ENCODE results near the gene TWSG1. TPM values are rescaled to one million over a fixed set of nuclear protein-coding genes. Genes with fewer than 3 reads are reported as not detected.

Gene TWSG1
- total RNA-seq, 2 donors from 2014 or later: 14.7 to 16.6 TPM

DNA sequence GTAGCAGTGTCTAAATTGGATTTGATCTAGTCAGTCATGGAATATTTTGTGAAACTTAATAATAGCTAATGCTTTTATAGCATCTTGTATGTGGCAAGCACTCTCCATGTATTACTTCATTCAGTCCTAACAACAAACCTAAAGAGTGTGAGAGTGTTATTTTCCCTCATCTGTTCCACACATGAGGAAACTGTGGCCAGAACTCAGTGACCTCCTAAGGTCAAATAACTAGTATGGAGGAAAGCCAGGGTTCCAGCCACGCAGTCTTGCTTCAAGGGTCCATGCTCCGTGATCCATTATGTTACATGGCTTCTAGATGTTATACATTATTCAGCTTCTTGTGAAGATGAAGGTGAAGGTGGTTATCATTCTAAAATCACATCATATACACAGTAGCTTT is 45.5 kb downstream of the TWSG1 start:
- H3K27me3 ChIP-seq: no peaks in the 10 kb centered on the region
- H3K27ac ChIP-seq: no peak overlapping the region
- TF ChIP-seq CTCF (IDR thresholded peaks at IDR 0.05): no peak
- H3K4me1 ChIP-seq: no peaks in the 10 kb centered on the region
- no peaks in the 10 kb centered on the region for H3K36me3 ChIP-seq
- DNase-seq (ENCODE audit: low spot score): no peak
- no peak overlapping the region for H3K4me3 ChIP-seq
- H3K9me3 ChIP-seq: no peaks in the 10 kb centered on the region

DNA sequence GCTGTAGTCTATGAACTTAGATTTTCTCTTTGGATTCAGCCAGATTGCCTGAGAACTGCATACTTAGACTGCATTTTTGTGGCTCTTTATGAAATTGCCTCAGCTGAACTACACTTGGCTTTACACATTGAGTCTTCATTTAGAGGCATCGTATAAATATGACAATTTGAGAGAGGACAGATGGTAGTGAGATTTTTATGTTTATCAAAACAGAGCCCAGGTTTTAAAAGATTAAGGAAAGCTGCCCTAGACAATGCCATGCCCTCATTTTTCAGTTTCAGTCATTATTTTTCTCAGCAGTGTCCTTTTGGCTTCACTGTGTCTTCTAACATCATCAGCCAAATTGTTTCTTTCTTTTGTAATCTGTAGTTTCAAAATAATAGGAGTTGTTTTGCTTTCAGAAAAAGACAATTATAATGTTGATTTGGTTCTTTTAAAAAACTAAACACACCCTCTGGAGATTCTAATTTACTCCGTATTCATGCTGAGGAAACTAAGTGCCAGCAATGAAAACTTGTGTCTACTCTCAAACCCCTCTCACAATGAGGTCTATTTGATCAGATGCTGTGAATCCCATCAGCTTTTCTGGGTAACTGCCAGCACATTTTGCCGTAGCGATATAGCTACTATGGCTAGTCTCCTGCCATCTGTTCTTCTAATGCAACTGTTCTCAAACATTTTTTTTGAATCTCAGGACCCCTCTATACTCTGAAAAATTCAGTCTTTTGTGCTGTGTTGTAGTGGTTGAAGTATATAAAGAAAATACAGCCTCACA is 46.2 kb downstream of the TWSG1 start:
- H3K4me3 ChIP-seq: no peak overlapping the region
- no peak overlapping the region for H3K27ac ChIP-seq
- DNase-seq (ENCODE audit: low spot score): no peak
- H3K9me3 ChIP-seq: no peaks in the 10 kb centered on the region
- TF ChIP-seq CTCF (IDR thresholded peaks at IDR 0.05): no peak
- H3K36me3 ChIP-seq: no peaks in the 10 kb centered on the region
- H3K27me3 ChIP-seq: no peaks in the 10 kb centered on the region
- H3K4me1 ChIP-seq: no peaks in the 10 kb centered on the region

DNA sequence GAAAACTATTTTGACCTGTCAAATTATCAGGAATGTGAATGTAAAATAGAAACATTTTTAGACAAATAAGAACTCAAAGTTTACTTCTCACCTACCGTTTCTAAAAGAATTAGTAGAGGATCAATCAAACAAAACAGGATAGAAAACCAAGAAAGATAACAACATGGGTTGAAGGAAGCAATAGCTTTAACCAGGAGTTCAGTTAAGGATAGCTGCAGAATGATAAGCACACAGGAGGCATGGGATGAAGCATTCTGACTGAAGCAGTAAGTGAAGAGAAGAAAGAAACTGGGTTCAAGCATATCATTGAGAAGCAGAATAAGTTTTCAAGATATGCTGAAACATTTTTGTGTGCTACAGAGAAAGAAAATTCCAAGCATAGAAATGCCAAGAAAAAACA is 52.3 kb downstream of the TWSG1 start:
- no peak for DNase-seq (ENCODE audit: low spot score)

DNA sequence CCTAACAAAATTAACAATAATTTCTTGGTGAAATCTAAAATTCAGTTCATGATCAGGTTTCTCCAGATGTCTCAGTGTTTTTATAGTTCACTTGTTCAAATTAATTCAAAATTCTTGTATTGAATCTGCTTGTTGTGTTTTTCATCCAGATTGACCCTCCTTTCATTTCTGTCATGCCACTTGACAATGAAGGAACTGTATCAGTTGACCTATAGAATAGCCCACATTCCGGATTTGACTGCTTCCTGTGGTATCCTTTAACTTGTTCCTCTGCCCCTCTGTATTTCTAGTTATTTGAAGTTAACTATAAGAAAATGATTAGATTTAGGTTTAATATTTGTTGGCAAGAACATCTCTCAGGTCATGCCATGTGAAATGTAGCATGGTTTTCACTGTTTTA is 53.3 kb downstream of the TWSG1 start:
- no peaks in the 10 kb centered on the region for H3K36me3 ChIP-seq
- DNase-seq (ENCODE audit: low spot score): no peak
- no peak overlapping the region for H3K27ac ChIP-seq
- no peaks in the 10 kb centered on the region for H3K4me1 ChIP-seq
- H3K4me3 ChIP-seq: no peak overlapping the region
- no peaks in the 10 kb centered on the region for H3K27me3 ChIP-seq
- TF ChIP-seq CTCF (IDR thresholded peaks at IDR 0.05): no peak
- peaks cover 0 to 12% of the 10 kb centered on the region in 2 donors for H3K9me3 ChIP-seq

More for the DNA sequence above, 52.3 kb downstream of the TWSG1 start:
- H3K36me3 ChIP-seq: no peaks in the 10 kb centered on the region
- no peak overlapping the region for H3K27ac ChIP-seq
- no peak for TF ChIP-seq CTCF (IDR thresholded peaks at IDR 0.05)
- H3K27me3 ChIP-seq: no peaks in the 10 kb centered on the region
- no peaks in the 10 kb centered on the region for H3K4me1 ChIP-seq
- H3K9me3 ChIP-seq: peaks cover 0 to 8% of the 10 kb centered on the region in 2 donors
- H3K4me3 ChIP-seq: no peak overlapping the region

GRCh38 chr18:9389706-9390105 is 55.1 kb downstream of the TWSG1 start:
- Histone ChIP-seq H3K27ac (no peak overlapping the region), H3K9me3 (peaks cover 0 to 12% of the 10 kb centered on the region in 2 donors), H3K4me1 (no peaks in the 10 kb centered on the region), H3K36me3 (no peaks in the 10 kb centered on the region), H3K4me3 (no peak overlapping the region), H3K27me3 (no peaks in the 10 kb centered on the region)
- no peak for TF ChIP-seq CTCF (IDR thresholded peaks at IDR 0.05)
- DNase-seq (ENCODE audit: low spot score): no peak

GRCh38 chr18:9392726-9393125 is 58.2 kb downstream of the TWSG1 start:
- H3K27ac ChIP-seq: no peak overlapping the region
- no peak for DNase-seq (ENCODE audit: low spot score)
- H3K9me3 ChIP-seq: peaks cover 0 to 12% of the 10 kb centered on the region in 2 donors
- no peaks in the 10 kb centered on the region for H3K4me1 ChIP-seq
- no peak for TF ChIP-seq CTCF (IDR thresholded peaks at IDR 0.05)
- no peaks in the 10 kb centered on the region for H3K36me3 ChIP-seq
- H3K27me3 ChIP-seq: no peaks in the 10 kb centered on the region
- H3K4me3 ChIP-seq: no peak overlapping the region

Measured in right atrium auricular region (tissue), 2 donors.